HepG2 (cell line): ENCODE measurements around the gene TARP.
"Not testable (repeated sequence)": the region's sequence is repeated elsewhere in the genome, so short reads cannot be mapped to it uniquely, and the experiment has no call there.

Source experiments
- ATAC-seq: fragments of 200-7000 bp; cut with Tn5 transposase; 3 replicates; pipeline ENCODE4 v1.9.1; 2020; ENCODE audit warnings: mild to moderate bottlenecking, moderate library complexity
- BruUV-seq: library from RNA; stranded (reverse); fragments of 400-500 nt; replicated peaks from 2 replicates; lab custom pipeline; 2021; lab: Mats Ljungman, UMichigan
- CTCF ChIA-PET: fragments of 300-600 bp; formaldehyde crosslinking; extraction: SDS; loops from one replicate; lab custom pipeline; 2021; ENCODE audit warnings: low total read pairs, inconsistent platforms, low intra/inter-chr PET ratio; lab: Yijun Ruan, JAX
- POLR2A ChIA-PET: fragments of 350-600 bp; sonication (Branson Sonifier 250); formaldehyde crosslinking; loops from one replicate; lab custom pipeline; 2020; ENCODE audit warnings: antibody characterized with exemption, inconsistent platforms; lab: Yijun Ruan, JAX
- DNase-seq: peaks from one replicate; pipeline ENCODE4 v3.0.0-alpha.2; 2015; ENCODE audit warnings: low spot score
- FAIRE-seq: peaks from 3 replicates; lab custom pipeline; 2011; peaks lifted over from hg19 to GRCh38; lab: Jason Lieb, UNC
- H2AFZ ChIP-seq: one replicate; pipeline ENCODE4 v1.6.1; 2011; ENCODE audit warnings: low read length, inconsistent platforms
- H3K27ac ChIP-seq: fragments of 300-600 bp; 3 replicates; pipeline ENCODE4 v1.8.0; 2011; ENCODE audit warnings: mixed run types, mild to moderate bottlenecking, mixed read lengths, low read length, inconsistent platforms; ENCODE audit not compliant: insufficient read depth; ENCODE audit errors: extremely low read length
- H3K27me3 ChIP-seq, 2 experiments: fragments of 200-600 bp in 1 of 2; 2 replicates in 1 of 2; 3 replicates in 1 of 2; pipeline versions ENCODE4 v1.6.0 to v1.8.0; 2011; ENCODE audit warnings: low read length in 2 of 2, mild to moderate bottlenecking in 2 of 2, moderate library complexity in 2 of 2, inconsistent platforms in 1 of 2; ENCODE audit not compliant: insufficient read depth in 2 of 2, control insufficient read depth in 1 of 2
- H3K36me3 ChIP-seq, 2 experiments: fragments of 200-600 bp in 1 of 2; replicated peaks in 1 of 2; 2 replicates in 1 of 2; 3 replicates in 1 of 2; pipeline versions ENCODE4 v1.5.1 to v1.8.0; 2011; ENCODE audit warnings: low read length in 2 of 2, inconsistent platforms in 1 of 2; ENCODE audit not compliant: insufficient read depth in 2 of 2, control insufficient read depth in 1 of 2
- H3K4me1 ChIP-seq: 2 replicates; pipeline ENCODE4 v1.5.1; 2012; ENCODE audit warnings: low read length, inconsistent platforms; ENCODE audit not compliant: insufficient read depth
- H3K4me2 ChIP-seq: 2 replicates; pipeline ENCODE4 v1.6.0; 2011; ENCODE audit warnings: low read depth, low read length, inconsistent platforms
- H3K4me3 ChIP-seq, 3 experiments: fragments of 200-600 bp in 1 of 3; sonication (generic), shearing (Covaris generic) in 1 of 3; replicated peaks in 1 of 3; 2 replicates each; pipeline ENCODE4 v1.5.1; 2011 to 2016; ENCODE audit warnings: low read length in 3 of 3, inconsistent platforms in 2 of 3, low read depth in 2 of 3, mild to moderate bottlenecking in 2 of 3, control low read depth in 1 of 3, mixed read lengths in 1 of 3; ENCODE audit not compliant: insufficient read depth in 1 of 3
- H3K79me2 ChIP-seq: one replicate; pipeline ENCODE4 v1.6.1; 2011; ENCODE audit warnings: low read length, inconsistent platforms; ENCODE audit not compliant: insufficient read depth
- H3K9ac ChIP-seq: 2 replicates; pipeline ENCODE4 v1.6.0; 2011; ENCODE audit warnings: mild to moderate bottlenecking, low read depth, low read length, inconsistent platforms; ENCODE audit not compliant: insufficient read depth
- H3K9me3 ChIP-seq: 2 replicates; pipeline ENCODE4 v1.5.1; 2012; ENCODE audit warnings: mild to moderate bottlenecking, low read length
- H4K20me1 ChIP-seq: 2 replicates; pipeline ENCODE4 v1.6.0; 2011; ENCODE audit warnings: inconsistent platforms, mild to moderate bottlenecking, low read length, moderate library complexity; ENCODE audit not compliant: insufficient read depth
- HDAC1 ChIP-seq: sonication (generic); formaldehyde crosslinking; IDR thresholded peaks from 2 replicates; pipeline ENCODE4 v1.5.1; 2020; ENCODE audit warnings: mild to moderate bottlenecking, missing genetic modification reagents
- JUND ChIP-seq: sonication (generic); formaldehyde crosslinking; IDR thresholded peaks from 2 replicates; pipeline ENCODE4 v1.8.0; 2022; ENCODE audit warnings: mild to moderate bottlenecking, missing genetic modification reagents
- KDM3A ChIP-seq: IDR thresholded peaks from 2 replicates; pipeline ENCODE4 v1.6.1; 2018; ENCODE audit warnings: low read depth, missing compliant biosample characterization
- MTERF4 ChIP-seq: sonication (generic); formaldehyde crosslinking; IDR thresholded peaks from 2 replicates; pipeline ENCODE4 v1.8.0; 2023; ENCODE audit warnings: mild to moderate bottlenecking, missing genetic modification reagents
- NFKBIZ ChIP-seq: IDR thresholded peaks from 2 replicates; pipeline ENCODE4 v1.6.1; 2018; ENCODE audit warnings: missing genetic modification reagents, missing compliant biosample characterization
- SOX6 ChIP-seq, 2 experiments: fragments of 450-650 bp in 1 of 2; sonication (generic) in 1 of 2; formaldehyde crosslinking in 1 of 2; IDR thresholded peaks; 2 replicates each; pipeline versions ENCODE4 v1.4.0 to v1.6.1; 2017 to 2020; ENCODE audit warnings: antibody characterized with exemption in 1 of 2, mild to moderate bottlenecking in 1 of 2, missing genetic modification reagents in 1 of 2
- SUZ12 ChIP-seq: fragments of 150-350 bp; IDR thresholded peaks from 2 replicates; pipeline ENCODE4 v1.6.1; 2014; ENCODE audit warnings: low read depth, low read length
- ZNF263 ChIP-seq: sonication (generic); formaldehyde crosslinking; IDR thresholded peaks from 2 replicates; pipeline ENCODE4 v1.4.0; 2020; ENCODE audit warnings: missing genetic modification reagents
- ZNF512B ChIP-seq: sonication (generic); formaldehyde crosslinking; IDR thresholded peaks from 2 replicates; pipeline ENCODE4 v1.5.1; 2020; ENCODE audit warnings: missing genetic modification reagents, mild to moderate bottlenecking, borderline replicate concordance
- WGBS: methylation state at CpG from one replicate; pipeline ENCODE4 v1.1.6; 2017; ENCODE audit warnings: low lambda C conversion rate; 5-methylcytosine and 5-hydroxymethylcytosine counted together
- in situ Hi-C: cut with HindIII; loops from 2 replicates; pipeline ENCODE4 v1.10.0; 2017; ENCODE audit warnings: low pct_unique_long_range_greater_than_20kb; ENCODE audit not compliant: extremely low pct_ligation_motif_present
- intact Hi-C: fragments of 100-400 bp; cut with micrococcal nuclease; formaldehyde crosslinking; loops from one replicate; pipeline ENCODE4 v1.10.0; 2022; ENCODE audit not compliant: unreplicated experiment

Gene TARP

GRCh38 chr7:38235606-38236005 is 37.8 kb downstream of the TARP start:
- FAIRE-seq = no peak
- no peak overlapping the region for H3K4me3 ChIP-seq
- H3K27ac ChIP-seq = no peak overlapping the region

GRCh38 chr7:38234759-38235158 is 38.7 kb downstream of the TARP start:
- intact Hi-C loops, CTCF ChIA-PET, H3K36me3 ChIP-seq: not testable (repeated sequence)

More at GRCh38 chr7:38235606-38236005, 37.8 kb downstream of the TARP start:
- Histone ChIP-seq H3K36me3 (no peaks in the 10 kb centered on the region), H3K9ac (no peak overlapping the region), H3K27me3 (no peaks in the 10 kb centered on the region; a peak in 1 of 5 replicates), H4K20me1 (no peaks in the 10 kb centered on the region), H3K4me2 (no peak overlapping the region), H2AFZ (no peak overlapping the region), H3K4me1 (no peaks in the 10 kb centered on the region), H3K9me3 (no peaks in the 10 kb centered on the region), H3K79me2 (no peaks in the 10 kb centered on the region)
- intact Hi-C loops = no loop called here
- WGBS = 49% methylated on average over 4 of the region's 4 CpGs
- BruUV-seq = no TSS peak
- no peak for TF ChIP-seq SUZ12
- TF ChIP-seq NFKBIZ (CRISPR knock-in tag) = no peak
- TF ChIP-seq HDAC1 (CRISPR knock-in tag) = no peak
- TF ChIP-seq ZNF512B = no peak
- TF ChIP-seq ZNF263 (CRISPR knock-in tag) = no peak
- TF ChIP-seq KDM3A (CRISPR knock-in tag) = no peak
- no peak for TF ChIP-seq JUND (CRISPR knock-in tag)
- no peak for TF ChIP-seq MTERF4
- TF ChIP-seq SOX6 (IDR thresholded peaks at IDR 0.05) = no peak
- no peak for TF ChIP-seq SOX6 (CRISPR knock-in tag; IDR thresholded peaks at IDR 0.05)
- ATAC-seq (no peak), DNase-seq (no peak)
- in situ Hi-C loops = no loop called here
- ChIA-PET POLR2A (no interaction called here), CTCF (no interaction called here)

More at GRCh38 chr7:38234759-38235158, 38.7 kb downstream of the TARP start:
- H3K9ac ChIP-seq, H4K20me1 ChIP-seq, H3K4me2 ChIP-seq, ATAC-seq, DNase-seq, H2AFZ ChIP-seq, H3K9me3 ChIP-seq, H3K4me1 ChIP-seq, H3K27me3 ChIP-seq, H3K4me3 ChIP-seq, H3K27ac ChIP-seq, BruUV-seq, in situ Hi-C loops, H3K79me2 ChIP-seq, POLR2A ChIA-PET, FAIRE-seq: not testable (repeated sequence)
- WGBS = 78% methylated on average over 11 of the region's 11 CpGs
